OCI-LY7 (cell line): ENCODE measurements around the gene GTF3C1. TPM values are rescaled to one million over a fixed set of nuclear protein-coding genes. Genes with fewer than 3 reads are reported as not detected.
A peak's percentile ranks its signal among the peaks of the same experiment; 100 is the strongest.

Source experiments
- BruUV-seq: library from RNA; stranded (reverse); fragments of 400-500 nt; replicated peaks from 2 replicates; lab custom pipeline; 2021; lab: Mats Ljungman, UMichigan
- CTCF ChIA-PET: fragments of 300-600 bp; sonication (Branson Sonifier 250); formaldehyde crosslinking; loops from one replicate; lab custom pipeline; 2022; ENCODE audit warnings: antibody characterized with exemption; ENCODE audit not compliant: unreplicated experiment; lab: Charles Lee
- POLR2A ChIA-PET: fragments of 300-600 bp; sonication (Branson Sonifier 250); formaldehyde crosslinking; loops from one replicate; lab custom pipeline; 2022; ENCODE audit warnings: antibody characterized with exemption; lab: Charles Lee
- DNase-seq: peaks from one replicate; pipeline ENCODE4 v3.0.0-alpha.2; 2015; ENCODE audit warnings: low spot score
- H2AFZ ChIP-seq: fragments of 200-600 bp; sonication (generic), shearing (Covaris generic); 2 replicates; pipeline ENCODE4 v1.6.1; 2014; ENCODE audit warnings: mild to moderate bottlenecking, antibody characterized with exemption, low read length, moderate library complexity
- H3K27ac ChIP-seq: fragments of 200-600 bp; sonication (generic); 2 replicates; pipeline ENCODE4 v1.5.1; 2014; ENCODE audit warnings: mixed run types, low read depth, mild to moderate bottlenecking, moderate library complexity, low read length, inconsistent platforms; ENCODE audit not compliant: poor library complexity, severe bottlenecking
- H3K36me3 ChIP-seq: fragments of 200-600 bp; sonication (generic); 2 replicates; pipeline ENCODE4 v1.6.1; 2014; ENCODE audit warnings: mild to moderate bottlenecking, antibody characterized with exemption, low read length, moderate library complexity, mixed read lengths; ENCODE audit not compliant: insufficient read depth
- H3K4me1 ChIP-seq: fragments of 200-600 bp; sonication (generic); 2 replicates; pipeline ENCODE4 v1.5.1; 2014; ENCODE audit warnings: mild to moderate bottlenecking, low read length; ENCODE audit not compliant: insufficient read depth, poor library complexity, severe bottlenecking
- H3K4me2 ChIP-seq: fragments of 200-600 bp; sonication (generic); 2 replicates; pipeline ENCODE4 v1.6.1; 2014; ENCODE audit warnings: mild to moderate bottlenecking, low read length
- H3K4me3 ChIP-seq: fragments of 200-600 bp; sonication (generic); 2 replicates; pipeline ENCODE4 v1.5.1; 2014; ENCODE audit warnings: mild to moderate bottlenecking, low read depth, low read length; ENCODE audit not compliant: poor library complexity, severe bottlenecking
- H3K79me2 ChIP-seq: fragments of 200-600 bp; sonication (generic); 2 replicates; pipeline ENCODE4 v1.6.1; 2016; ENCODE audit warnings: low read depth, mild to moderate bottlenecking, low read length, moderate library complexity, mixed read lengths; ENCODE audit not compliant: insufficient read depth
- H3K9me2 ChIP-seq: fragments of 200-600 bp; sonication (generic); 2 replicates; pipeline ENCODE4 v1.6.1; 2016; ENCODE audit warnings: mild to moderate bottlenecking, low read length, mixed read lengths; ENCODE audit not compliant: insufficient read depth
- H3K9me3 ChIP-seq: fragments of 200-600 bp; sonication (generic); 2 replicates; pipeline ENCODE4 v1.6.1; 2014; ENCODE audit warnings: mild to moderate bottlenecking, mixed run types, low read length, mixed read lengths
- H4K20me1 ChIP-seq: fragments of 200-600 bp; sonication (generic); 2 replicates; pipeline ENCODE4 v1.6.1; 2014; ENCODE audit warnings: mild to moderate bottlenecking, antibody characterized with exemption, low read length, moderate library complexity, mixed read lengths; ENCODE audit not compliant: insufficient read depth
- CTCF ChIP-seq: fragments of 200-600 bp; sonication (generic); conservative IDR thresholded peaks from 2 replicates; pipeline ENCODE4 v1.5.1; 2014; ENCODE audit warnings: mild to moderate bottlenecking, antibody characterized with exemption, low read length, moderate library complexity, mixed read lengths
- EZH2phosphoT487 ChIP-seq: fragments of 200-600 bp; sonication (generic); IDR thresholded peaks from 2 replicates; pipeline ENCODE4 v1.6.1; 2018; ENCODE audit warnings: low read depth, borderline replicate concordance, mild to moderate bottlenecking, mixed run types, antibody characterized with exemption, low read length, moderate library complexity, mixed read lengths
- intact Hi-C: fragments of 100-400 bp; cut with micrococcal nuclease; formaldehyde crosslinking; loops from one replicate; pipeline ENCODE4 v1.10.0; 2022; ENCODE audit not compliant: unreplicated experiment
- total RNA-seq, 2 experiments: library from RNA; depleted of rRNA in 1 of 2; stranded (reverse); fragments of >200 nt in 1 of 2; shearing (Covaris generic) in 1 of 2; gene quantifications; 2 replicates each; pipeline ENCODE4 v1.2.3, GENCODE V29; 2014 to 2022

Gene GTF3C1
- total RNA-seq, 2 experiments from 2014 or later: 48.3 to 57.1 TPM

GRCh38 chr16:27516365-27516764 lies 33.3 kb downstream of the GTF3C1 start:
- ChIA-PET POLR2A (no interaction called here), CTCF (no interaction called here)
- intact Hi-C loops: no loop called here
- Histone ChIP-seq H3K9me3 (no peaks in the 10 kb centered on the region), H3K27ac (no peak overlapping the region), H4K20me1 (no peaks in the 10 kb centered on the region), H3K4me1 (no peaks in the 10 kb centered on the region), H3K4me3 (no peak overlapping the region), H3K36me3 (peaks cover 4% of the 10 kb centered on the region; the same call in 1 of the 2 replicates), H3K4me2 (no peak overlapping the region), H2AFZ (no peak overlapping the region), H3K9me2 (no peaks in the 10 kb centered on the region), H3K79me2 (no peaks in the 10 kb centered on the region)
- DNase-seq: no peak
- no TSS peak for BruUV-seq
- TF ChIP-seq EZH2phosphoT487 (no peak), CTCF (no peak)

GRCh38 chr16:27515874-27516353 lies 33.8 kb downstream of the GTF3C1 start:
- ChIA-PET POLR2A (no interaction called here), CTCF (no interaction called here)
- peak; percentile 46 for DNase-seq
- Histone ChIP-seq H3K36me3 (peaks cover 8% of the 10 kb centered on the region), H3K4me3 (no peak overlapping the region), H3K27ac (no peak overlapping the region), H3K79me2 (no peaks in the 10 kb centered on the region), H3K9me3 (no peaks in the 10 kb centered on the region), H3K9me2 (no peaks in the 10 kb centered on the region), H4K20me1 (no peaks in the 10 kb centered on the region), H3K4me1 (no peaks in the 10 kb centered on the region), H2AFZ (no peak overlapping the region), H3K4me2 (no peak overlapping the region)
- intact Hi-C loops: no loop called here
- TF ChIP-seq EZH2phosphoT487 (no peak), CTCF (peak; percentile 78)
- BruUV-seq: no TSS peak

GRCh38 chr16:27514806-27515205 lies 34.9 kb downstream of the GTF3C1 start:
- Histone ChIP-seq H3K4me2 (no peak overlapping the region), H3K9me3 (no peaks in the 10 kb centered on the region)

More at GRCh38 chr16:27514806-27515205, 34.9 kb downstream of the GTF3C1 start:
- Histone ChIP-seq H3K36me3 (peaks cover 17% of the 10 kb centered on the region), H3K27ac (no peak overlapping the region), H3K4me3 (no peak overlapping the region), H3K79me2 (no peaks in the 10 kb centered on the region), H2AFZ (no peak overlapping the region), H3K4me1 (no peaks in the 10 kb centered on the region), H3K9me2 (no peaks in the 10 kb centered on the region), H4K20me1 (no peaks in the 10 kb centered on the region)
- TF ChIP-seq CTCF: no peak
- intact Hi-C loops: no loop called here
- POLR2A ChIA-PET: interaction anchor here (0.6 kb wide), 1 partner anchor 15 kb away, joined by 3 read pairs; no protein-coding TSS in a partner anchor
- no TSS peak for BruUV-seq
- CTCF ChIA-PET: no interaction called here
- DNase-seq: no peak
